DMS 273 treated with DMSO at 0.1 percent for 48 hours (cell line): ENCODE results near the gene THAP2.

Experiments used
- DNase-seq: peaks from one replicate; lab custom pipeline; 2025; lab: John Stamatoyannopoulos, UW

THAP2 gene

GRCh38 chr12:71703206-71703605 lies 39.1 kb downstream of the THAP2 start:
- DNase-seq = no peak

- no peak for DNase-seq
These were observed 40.8 kb downstream of the THAP2 start for GRCh38 chr12:71704920-71705319.

- DNase-seq = no peak
These were observed 44.6 kb downstream of the THAP2 start for GRCh38 chr12:71708658-71709057.

- DNase-seq = no peak
These were observed 46.4 kb downstream of the THAP2 start for GRCh38 chr12:71710276-71711125.

GRCh38 chr12:71718611-71719010 lies 54.5 kb downstream of the THAP2 start:
- no peak for DNase-seq

- DNase-seq = no peak
These were observed 55.7 kb downstream of the THAP2 start for GRCh38 chr12:71719647-71720370.

- DNase-seq = no peak
These were observed 57.8 kb downstream of the THAP2 start for GRCh38 chr12:71721783-71722505.

- DNase-seq = no peak
These were observed 60.9 kb downstream of the THAP2 start for GRCh38 chr12:71725011-71725410.

GRCh38 chr12:71726548-71726947 lies 62.4 kb downstream of the THAP2 start:
- DNase-seq = no peak

- no peak for DNase-seq
These were observed 63.9 kb downstream of the THAP2 start for GRCh38 chr12:71727958-71728357.
